Measurements from ENCODE around the gene PRICKLE2. TPM values are rescaled to one million over a fixed set of nuclear protein-coding genes. Genes with fewer than 3 reads are reported as not detected.

The PRICKLE2 gene
- total RNA-seq, 1 experiment from 2014 or later = 3.2 TPM

GRCh38 chr3:64272842-64273241, 47.6 kb upstream of the PRICKLE2 start:
- no peaks in the 10 kb centered on the region for H3K23me2 ChIP-seq (ENCODE audit: insufficient read length, low read depth, low read length, poor library complexity, severe bottlenecking)
- Mint-ChIP-seq H3K9me3 (peaks cover 11 to 14% of the 10 kb centered on the region in 2 experiments), H3K4me1 (peaks cover 20 to 23% of the 10 kb centered on the region in 2 experiments), H3K27ac (no peak overlapping the region), H3K36me3 (ENCODE audit: insufficient read depth in 1 of 3, low read depth in 3 of 3) (peaks cover 4 to 19% (median 6%) of the 10 kb centered on the region in 3 experiments), H3K4me3 (no peak overlapping the region), H3K27me3 (ENCODE audit: low read depth) (peaks cover 2% of the 10 kb centered on the region; the same call in 1 of the 2 replicates)
- H3K4me2 ChIP-seq (ENCODE audit: insufficient read depth, insufficient read length, low read length) = no peak overlapping the region
- H3K18ac ChIP-seq (ENCODE audit: insufficient read length, low read depth, low read length) = no peak overlapping the region
- no peak overlapping the region for H2AK5ac ChIP-seq (ENCODE audit: insufficient read length, low read length)
- no peaks in the 10 kb centered on the region for H3K79me2 ChIP-seq (ENCODE audit: insufficient read depth, low read length)
- no peak overlapping the region for H2BK20ac ChIP-seq (ENCODE audit: low read depth, low read length, poor library complexity, severe bottlenecking)
- no CpG with 5 or more reads among the region's 3 CpGs for WGBS (ENCODE audit: extremely low coverage, insufficient read length, low lambda C conversion rate)
- H3K56ac ChIP-seq (ENCODE audit: insufficient read length, low read depth, low read length) = no peak overlapping the region
- no peak for TF ChIP-seq CTCF (conservative IDR thresholded peaks at IDR 0.05)
- H3K9ac ChIP-seq (ENCODE audit: extremely low read depth, insufficient read length, low read length) = no peak overlapping the region
- H4K5ac ChIP-seq (ENCODE audit: insufficient read length, low read depth, low read length) = no peak overlapping the region
- DNase-seq = no peak
- H4K91ac ChIP-seq (ENCODE audit: insufficient read length, low read depth, low read length) = no peak overlapping the region
- no peak overlapping the region for H2BK12ac ChIP-seq (ENCODE audit: insufficient read length, low read depth, low read length)
- no peak overlapping the region for H3K14ac ChIP-seq (ENCODE audit: insufficient read depth, low read length)
- H4K20me1 ChIP-seq (ENCODE audit: control insufficient read depth, insufficient read depth, insufficient read length) = no peaks in the 10 kb centered on the region
- H3K9me3 ChIP-seq (ENCODE audit: control insufficient read depth, low read depth, low read length) = no peaks in the 10 kb centered on the region
- no peak overlapping the region for H3K27ac ChIP-seq (ENCODE audit: insufficient read length, low read depth, low read length)
- H2BK5ac ChIP-seq (ENCODE audit: insufficient read length, low read length) = no peak overlapping the region
- no peak overlapping the region for H4K8ac ChIP-seq (replicated peaks; ENCODE audit: insufficient read length, low read depth, low read length)
- H2BK15ac ChIP-seq (ENCODE audit: low read depth, low read length) = no peak overlapping the region
- H3T11ph ChIP-seq (ENCODE audit: low read length) = no peak overlapping the region
- H3K23ac ChIP-seq (ENCODE audit: insufficient read length, low read depth, low read length) = no peak overlapping the region
- H2BK120ac ChIP-seq (ENCODE audit: low read depth, low read length, poor library complexity, severe bottlenecking) = no peak overlapping the region
- no peaks in the 10 kb centered on the region for H3K27me3 ChIP-seq (ENCODE audit: insufficient read depth, low read length)
- no peaks in the 10 kb centered on the region for H3K4me1 ChIP-seq (ENCODE audit: insufficient read depth, low read length)
- H3K79me1 ChIP-seq (ENCODE audit: insufficient read depth, low read depth, low read length, poor library complexity, severe bottlenecking) = no peaks in the 10 kb centered on the region
- no peak overlapping the region for H2AFZ ChIP-seq (ENCODE audit: low read length)
- H3K4ac ChIP-seq (ENCODE audit: low read depth, low read length) = no peak overlapping the region
